Brain microvascular endothelial cell (primary cell): ENCODE measurements around the gene PIAS1.

Experiments used
- DNase-seq: peaks from one replicate; pipeline ENCODE4 v3.0.0-alpha.2; 2020
- H3K27ac ChIP-seq: fragments of 250-450 bp; sonication (Bioruptor Pico); 2 replicates; pipeline ENCODE4 v1.5.1; 2020; ENCODE audit warnings: mild to moderate bottlenecking, moderate library complexity
- H3K27me3 ChIP-seq: fragments of 250-450 bp; sonication (Bioruptor Pico); replicated peaks from 2 replicates; pipeline ENCODE4 v1.5.1; 2020; ENCODE audit warnings: mild to moderate bottlenecking
- H3K36me3 ChIP-seq: fragments of 250-450 bp; sonication (Bioruptor Pico); replicated peaks from 2 replicates; pipeline ENCODE4 v1.5.1; 2020; ENCODE audit warnings: mild to moderate bottlenecking
- H3K4me3 ChIP-seq: 2 replicates; pipeline ENCODE4 v1.5.1; 2011; ENCODE audit warnings: low read depth, mild to moderate bottlenecking, control low read depth, low read length, moderate library complexity
- CTCF ChIP-seq: IDR thresholded peaks from 2 replicates; pipeline ENCODE4 v1.5.1; 2011; ENCODE audit warnings: low read depth, mild to moderate bottlenecking, moderate library complexity, low read length, control low read depth, inconsistent platforms; ENCODE audit errors: missing control alignments
- in situ Hi-C: cut with HindIII; loops from 2 replicates; pipeline ENCODE4 v1.10.0; 2017; ENCODE audit warnings: low sequenced_read_pairs, low pct_ligation_motif_present

The PIAS1 gene

GRCh38 chr15:68204361-68204760 lies 150.2 kb downstream of the PIAS1 start:
- Histone ChIP-seq H3K4me3 (no peak overlapping the region), H3K27ac (no peak overlapping the region), H3K27me3 (no peaks in the 10 kb centered on the region), H3K36me3 (no peaks in the 10 kb centered on the region)
- in situ Hi-C loops, result no loop called here
- TF ChIP-seq CTCF, result no peak
- no peak for DNase-seq

DNA sequence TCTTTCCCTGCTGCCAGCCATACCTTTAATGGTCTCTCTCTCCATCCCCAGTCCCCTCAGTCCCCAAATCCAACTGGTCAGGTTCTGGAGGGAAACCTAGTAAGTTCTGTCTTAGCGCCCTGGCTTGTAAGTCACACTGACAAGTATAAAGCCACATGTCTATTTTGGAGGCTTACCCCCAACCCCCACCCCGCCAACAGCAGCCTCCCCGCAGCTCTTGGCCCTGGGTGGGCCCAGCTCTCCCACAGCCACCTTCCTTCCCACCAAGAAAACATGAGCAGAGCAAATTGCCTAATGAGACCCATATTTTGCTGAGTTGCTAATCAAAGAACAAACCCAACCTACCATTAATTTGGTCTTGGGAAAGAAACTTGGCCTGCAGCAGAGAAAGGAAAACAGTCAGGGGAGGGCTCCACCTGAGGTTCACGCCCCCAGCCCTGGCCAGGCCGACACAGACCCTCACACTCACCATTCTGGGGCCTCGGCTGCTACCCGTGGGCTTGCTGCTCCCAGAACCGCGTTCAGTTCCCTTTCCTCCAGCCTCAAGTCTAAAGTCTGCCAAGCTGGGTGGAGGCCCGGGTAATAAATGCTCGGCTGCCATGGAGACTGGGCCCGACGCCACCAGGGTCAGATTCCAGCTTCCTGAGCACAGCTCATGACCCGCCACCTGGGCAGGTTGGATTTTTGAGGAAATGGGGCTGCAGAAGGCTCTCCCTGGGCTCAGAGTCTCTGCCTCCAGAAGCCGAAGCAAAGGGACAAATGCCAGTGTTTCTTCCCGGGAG lies 150.9 kb downstream of the PIAS1 start, which contains the start of gene CALML4:
CALML4 (minus strand) TSS at position 557 of the 782 bp plus-strand sequence; CDS start at position 472, 85 bp downstream.
- Histone ChIP-seq H3K36me3 (no peaks in the 10 kb centered on the region), H3K27me3 (no peaks in the 10 kb centered on the region), H3K27ac (no peak within 1 kb of the TSS), H3K4me3 (no peak within 1 kb of the TSS)
- no peak for DNase-seq
- in situ Hi-C loops, result no loop called here
- TF ChIP-seq CTCF, result no peak

GRCh38 chr15:68205558-68205944 lies 151.4 kb downstream of the PIAS1 start:
- Histone ChIP-seq H3K4me3 (no peak overlapping the region), H3K27ac (no peak overlapping the region)

DNA sequence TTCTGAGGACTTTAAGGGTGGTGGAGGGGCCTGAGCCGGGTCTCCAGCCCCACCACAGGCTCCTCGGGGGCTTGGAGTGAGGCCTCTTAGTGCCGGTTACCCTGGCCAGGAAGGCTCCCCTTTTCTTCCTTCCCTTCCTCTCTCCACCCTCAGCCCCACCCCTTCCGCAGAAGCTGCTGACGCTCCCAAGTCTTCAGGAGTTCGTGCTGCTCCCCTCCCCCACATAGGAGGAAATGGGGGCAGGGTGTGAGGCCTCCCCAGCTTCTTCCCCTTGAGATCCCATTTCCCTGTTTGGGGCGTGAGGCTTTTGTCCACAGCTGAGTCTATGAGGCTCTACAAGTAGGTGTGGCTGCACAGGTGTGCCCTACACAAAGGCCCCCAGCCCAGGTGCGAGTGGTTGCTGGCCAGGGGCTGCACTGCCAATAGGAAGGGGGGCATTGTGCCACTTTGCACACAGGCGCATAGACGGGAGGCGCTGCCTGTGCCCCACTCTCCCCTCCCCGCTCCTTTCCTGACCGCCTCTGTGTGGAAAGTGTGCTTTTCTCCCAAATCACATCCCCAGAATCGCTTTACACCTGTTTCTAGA lies 151.9 kb downstream of the PIAS1 start:
- DNase-seq, result no peak
- Histone ChIP-seq H3K36me3 (no peaks in the 10 kb centered on the region), H3K27me3 (no peaks in the 10 kb centered on the region), H3K27ac (no peak overlapping the region), H3K4me3 (no peak overlapping the region)
- in situ Hi-C loops, result no loop called here
- TF ChIP-seq CTCF, result no peak

More at GRCh38 chr15:68205558-68205944, 151.4 kb downstream of the PIAS1 start:
- no peak for TF ChIP-seq CTCF
- in situ Hi-C loops, result no loop called here
- Histone ChIP-seq H3K27me3 (no peaks in the 10 kb centered on the region), H3K36me3 (no peaks in the 10 kb centered on the region)
- no peak for DNase-seq

DNA sequence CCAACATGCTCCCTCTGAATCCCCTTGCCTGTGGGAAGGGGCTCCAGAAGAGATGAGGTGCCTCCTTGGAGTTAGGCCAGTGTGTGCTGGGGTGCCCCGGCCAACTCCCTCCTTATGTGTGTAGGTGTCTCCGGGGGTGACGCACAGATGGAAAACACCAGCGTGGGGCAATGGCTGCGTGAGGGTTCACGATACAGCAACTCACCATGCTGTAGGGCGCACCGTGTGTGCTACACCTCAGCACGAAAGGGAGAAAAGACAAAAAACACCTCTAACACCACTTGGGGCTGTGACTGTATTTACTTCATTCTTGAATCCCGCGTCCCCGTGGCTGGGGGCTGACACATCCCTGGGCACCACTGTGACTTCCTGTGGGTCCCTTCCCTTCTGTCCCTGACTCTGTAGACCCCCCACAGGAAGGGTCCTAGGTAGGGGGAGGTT lies 152.6 kb downstream of the PIAS1 start:
- Histone ChIP-seq H3K27ac (no peak overlapping the region), H3K27me3 (no peaks in the 10 kb centered on the region), H3K4me3 (no peak overlapping the region), H3K36me3 (no peaks in the 10 kb centered on the region)
- in situ Hi-C loops, result no loop called here
- TF ChIP-seq CTCF, result no peak
- DNase-seq, result no peak
